PFSK-1 (cell line): ENCODE measurements around the gene CDC42BPB.

ENCODE experiments used
- FOXP2 ChIP-seq: optimal IDR thresholded peaks from 2 replicates; pipeline ENCODE3; 2011; ENCODE audit warnings: borderline replicate concordance, control low read depth, inconsistent platforms; ENCODE audit not compliant: insufficient read depth; ENCODE audit errors: extremely low read length, extremely low read depth
- POLR2AphosphoS5 ChIP-seq: IDR thresholded peaks from 2 replicates; pipeline ENCODE4 v1.6.1; 2012; ENCODE audit warnings: low read depth, mild to moderate bottlenecking, control low read depth, low read length, moderate library complexity
- REST ChIP-seq, 2 experiments: IDR thresholded peaks; 2 replicates each; pipeline versions ENCODE4 v1.6.1 to v1.8.0; 2011 to 2012; ENCODE audit warnings: low read depth in 2 of 2, low read length in 2 of 2, control low read depth in 1 of 2, inconsistent platforms in 1 of 2, mild to moderate bottlenecking in 1 of 2, moderate library complexity in 1 of 2; ENCODE audit not compliant: insufficient read depth in 1 of 2
- SIN3A ChIP-seq: IDR thresholded peaks from 2 replicates; pipeline ENCODE4 v1.6.1; 2012; ENCODE audit warnings: mild to moderate bottlenecking, low read length, moderate library complexity, borderline replicate concordance; ENCODE audit not compliant: insufficient read depth
- TAF1 ChIP-seq: IDR thresholded peaks from 2 replicates; pipeline ENCODE4 v1.6.1; 2012; ENCODE audit warnings: low read length, control low read depth, borderline replicate concordance; ENCODE audit not compliant: insufficient read depth

Gene CDC42BPB

DNA sequence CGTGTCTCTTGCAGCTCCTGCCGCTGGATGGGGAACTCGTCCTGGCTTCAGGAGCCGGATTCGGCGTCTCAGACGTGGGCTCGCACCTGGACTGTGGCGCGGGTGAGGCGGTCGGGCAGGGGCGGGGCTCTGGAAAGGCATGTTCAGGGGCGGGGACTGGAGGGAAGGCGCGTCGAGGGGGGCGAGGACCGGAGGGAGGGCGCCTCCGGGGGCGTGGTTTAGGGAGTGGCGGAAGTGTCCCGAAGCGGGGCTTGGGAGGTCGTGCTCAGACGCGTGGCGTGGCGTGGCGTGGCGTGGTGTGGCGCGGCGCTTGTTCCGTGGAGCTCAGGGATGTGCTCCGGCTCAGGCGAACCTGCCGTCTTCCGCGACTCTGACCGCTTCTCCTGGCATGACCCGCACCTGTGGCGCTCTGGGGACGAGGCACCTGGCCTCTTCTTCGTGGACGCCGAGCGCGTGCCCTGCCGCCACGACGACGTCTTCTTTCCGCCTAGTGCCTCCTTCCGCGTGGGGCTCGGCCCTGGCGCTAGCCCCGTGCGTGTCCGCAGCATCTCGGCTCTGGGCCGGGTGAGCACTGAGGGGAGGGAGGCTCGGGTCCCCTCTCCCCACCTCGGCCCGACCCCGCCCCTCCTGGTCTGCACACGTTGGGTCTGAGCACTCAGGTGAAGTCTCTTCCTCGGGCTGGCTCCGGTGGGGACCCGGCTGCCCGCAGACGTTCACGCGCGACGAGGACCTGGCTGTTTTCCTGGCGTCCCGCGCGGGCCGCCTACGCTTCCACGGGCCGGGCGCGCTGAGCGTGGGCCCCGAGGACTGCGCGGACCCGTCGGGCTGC, 128.7 kb downstream of the CDC42BPB start:
- TF ChIP-seq SIN3A (no peak), TAF1 (no peak), FOXP2 (no peak), REST (IDR thresholded peaks at IDR 0.05; ENCODE audit: insufficient read depth in 1 of 2, low read depth in 2 of 2, low read length in 2 of 2) (no peak), POLR2AphosphoS5 (no peak)

DNA sequence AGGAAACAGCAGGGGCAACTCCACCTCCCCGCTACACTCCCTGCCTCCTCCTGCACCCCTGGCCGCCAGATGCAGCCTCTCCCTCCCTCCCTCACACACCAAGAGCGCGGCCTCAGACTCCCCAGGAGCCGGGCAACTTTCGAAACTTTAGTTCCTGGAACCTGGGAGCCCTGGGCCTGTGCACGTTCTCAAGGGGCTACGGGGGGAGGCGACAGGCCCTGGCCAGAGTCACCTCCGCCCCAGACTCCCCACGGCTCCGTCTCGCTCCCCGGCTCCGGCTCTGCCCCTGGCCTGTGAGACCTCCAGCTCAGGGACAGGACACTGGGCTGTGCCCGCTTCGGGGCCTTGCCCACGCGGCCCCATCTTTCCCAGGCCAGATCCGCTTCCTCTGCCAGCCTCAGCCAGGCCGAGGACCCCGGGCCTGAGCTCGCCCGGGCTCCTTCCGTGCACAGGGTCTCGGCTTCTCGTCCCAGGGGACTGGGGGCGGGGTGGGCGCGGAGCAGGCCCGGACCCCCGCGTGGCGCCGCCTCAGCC, 129.4 kb downstream of the CDC42BPB start:
- TF ChIP-seq TAF1 (no peak), REST (IDR thresholded peaks at IDR 0.05; ENCODE audit: insufficient read depth in 1 of 2, low read depth in 2 of 2, low read length in 2 of 2) (no peak), POLR2AphosphoS5 (no peak), SIN3A (no peak), FOXP2 (no peak)

- no peak for TF ChIP-seq TAF1
- no peak for TF ChIP-seq POLR2AphosphoS5
- TF ChIP-seq REST (IDR thresholded peaks at IDR 0.05; ENCODE audit: insufficient read depth in 1 of 2, low read depth in 2 of 2, low read length in 2 of 2): no peak
- TF ChIP-seq FOXP2: no peak
- no peak for TF ChIP-seq SIN3A
These were observed 129.9 kb downstream of the CDC42BPB start for GRCh38 chr14:102927346-102927877.

GRCh38 chr14:102926104-102926503, 131.2 kb downstream of the CDC42BPB start:
- TF ChIP-seq FOXP2 (no peak), TAF1 (no peak), SIN3A (no peak), POLR2AphosphoS5 (no peak), REST (IDR thresholded peaks at IDR 0.05; ENCODE audit: insufficient read depth in 1 of 2, low read depth in 2 of 2, low read length in 2 of 2) (no peak)
